Stimulated activated CD4-positive, alpha-beta T cell treated with anti-CD3 and anti-CD28 coated beads, TNF-alpha, amount 100 ng/mL, for 4 hours (primary cell): Measurements from ENCODE around the gene SAPCD2.

Source experiments
- DNase-seq, 3 experiments: peaks; one replicate each; pipeline ENCODE4 v3.0.0-alpha.2; 2020; ENCODE audit warnings: low read depth in 3 of 3

SAPCD2 gene

GRCh38 chr9:137018761-137019559 lies 51.4 kb downstream of the SAPCD2 start:
- no peak for DNase-seq

DNA sequence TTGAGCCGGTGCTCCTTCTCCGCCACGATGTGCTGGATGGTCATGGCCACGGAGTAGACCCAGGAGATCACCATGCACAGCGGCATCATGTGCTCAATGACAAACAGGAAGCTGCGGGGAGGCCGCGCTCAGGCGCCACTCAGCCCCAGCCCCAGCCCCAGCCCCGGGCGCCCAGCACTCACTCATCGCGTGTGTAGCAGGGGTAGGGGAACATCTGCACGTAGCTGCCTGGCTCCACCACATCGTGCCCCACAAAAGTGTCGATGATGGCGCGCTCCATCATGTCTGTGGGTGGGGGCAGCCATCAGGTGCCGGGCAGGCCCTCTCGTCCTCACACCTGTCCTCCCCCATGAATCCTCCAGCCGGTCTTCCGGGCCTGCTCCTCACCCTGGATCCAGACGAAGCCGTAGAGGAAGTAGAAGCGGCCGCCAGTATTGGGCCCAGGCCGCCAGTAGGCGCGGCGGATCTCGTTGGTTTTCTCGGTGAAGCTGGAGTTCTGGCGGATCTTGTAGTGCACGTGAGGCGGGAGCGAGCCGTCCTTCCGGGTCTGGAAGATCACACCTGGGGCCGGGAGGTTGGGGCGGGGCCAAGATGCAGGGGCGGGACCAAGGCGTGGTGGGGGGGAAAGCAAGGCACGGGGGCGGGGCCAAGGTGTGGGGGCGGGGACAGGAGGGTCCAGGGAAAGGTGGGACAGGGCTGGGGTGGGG lies 52.4 kb downstream of the SAPCD2 start:
- no peak for DNase-seq

- DNase-seq: no peak
These were observed 53.3 kb downstream of the SAPCD2 start for GRCh38 chr9:137017071-137017470.

- no peak for DNase-seq
These were observed 53.9 kb downstream of the SAPCD2 start for GRCh38 chr9:137016436-137016835.

GRCh38 chr9:137015976-137016375 lies 54.4 kb downstream of the SAPCD2 start:
- DNase-seq: no peak

GRCh38 chr9:137015540-137015930 lies 54.8 kb downstream of the SAPCD2 start:
- DNase-seq: no peak

DNA sequence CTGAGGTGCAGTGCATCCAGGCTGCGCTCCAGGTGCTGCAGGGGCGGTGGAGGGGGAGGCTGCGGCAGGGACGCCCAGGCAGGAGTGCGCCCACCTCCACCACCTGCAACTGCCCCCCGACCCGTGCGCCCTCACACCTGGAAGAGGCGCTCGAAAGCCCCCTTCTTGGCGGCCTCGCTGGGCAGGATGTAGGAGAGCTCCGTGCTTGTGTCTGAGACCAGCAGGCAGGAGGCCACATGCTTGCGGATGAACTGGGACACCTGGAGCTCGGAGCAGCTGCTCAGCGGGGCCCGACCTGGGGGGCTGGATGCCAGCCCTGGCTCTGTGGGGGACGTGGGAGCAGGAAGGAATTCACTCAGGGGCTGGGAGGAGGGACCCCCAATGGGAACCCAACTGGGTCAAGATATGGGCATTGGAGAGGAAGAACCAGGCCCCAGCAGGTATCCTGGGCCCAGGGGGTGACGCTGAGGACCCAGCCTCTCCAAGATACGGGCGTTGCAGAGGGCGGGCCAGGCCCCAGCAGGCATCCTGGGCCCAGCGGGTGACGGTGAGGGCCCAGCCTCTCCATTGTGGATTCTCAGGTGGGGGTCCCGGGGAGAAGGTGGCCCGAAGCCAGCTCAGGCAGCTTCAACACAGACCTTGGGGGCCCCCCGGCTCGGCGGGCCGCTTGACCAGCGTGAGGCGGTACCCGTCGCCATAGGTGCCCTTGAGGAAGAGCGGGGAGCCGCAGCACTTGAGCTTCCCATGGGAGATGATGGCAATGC lies 55.4 kb downstream of the SAPCD2 start:
- DNase-seq: no peak

DNA sequence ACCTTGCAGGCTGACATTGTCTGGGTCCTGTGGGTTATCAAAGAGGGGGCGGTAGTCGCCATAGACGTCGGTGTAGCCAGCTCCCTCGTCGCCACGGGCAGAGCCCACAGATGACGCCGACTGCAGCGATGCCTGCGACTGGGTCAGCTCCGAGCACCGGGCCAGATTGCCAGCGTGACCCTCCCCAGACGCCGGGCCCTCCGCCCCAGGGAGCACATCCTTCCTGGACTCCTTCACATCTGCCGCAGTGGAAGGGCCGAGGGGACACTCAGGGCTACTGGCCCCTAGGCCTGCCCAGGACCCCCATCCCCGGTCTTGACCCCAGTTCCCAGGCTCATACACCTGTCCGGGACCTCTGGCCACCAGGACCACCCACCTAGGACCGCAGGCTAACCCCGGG lies 56.2 kb downstream of the SAPCD2 start:
- DNase-seq: no peak

- DNase-seq: no peak
These were observed 56.8 kb downstream of the SAPCD2 start for GRCh38 chr9:137013571-137013940.

- no peak for DNase-seq
These were observed 57.4 kb downstream of the SAPCD2 start for GRCh38 chr9:137012694-137013570.
